HCT116 (cell line): ENCODE data around the gene EPHA4. TPM values are rescaled to one million over a fixed set of nuclear protein-coding genes. Genes with fewer than 3 reads are reported as not detected.

ENCODE experiments used
- ATAC-seq: fragments of 200-7000 bp; cut with Tn5 transposase; 2 replicates; pipeline ENCODE4 v1.9.1; 2020; ENCODE audit warnings: mild to moderate bottlenecking, moderate library complexity
- BruUV-seq: library from RNA; stranded (reverse); fragments of 400-500 nt; replicated peaks from 2 replicates; lab custom pipeline; 2021; lab: Mats Ljungman, UMichigan
- CTCF ChIA-PET: fragments of 300-600 bp; sonication (Branson Sonifier 250); formaldehyde crosslinking; loops from one replicate; lab custom pipeline; 2021; ENCODE audit warnings: antibody characterized with exemption; lab: Charles Lee
- POLR2A ChIA-PET: fragments of 300-600, 350-600 bp; sonication (Branson Sonifier 250); formaldehyde crosslinking; loops from one replicate; lab custom pipeline; 2021; ENCODE audit warnings: antibody characterized with exemption; lab: Charles Lee
- RAD21 ChIA-PET, 2 experiments: fragments of 300-600 bp; sonication (Branson Sonifier 250); formaldehyde crosslinking; loops; one replicate each; lab custom pipeline; 2023; ENCODE audit warnings: low total read pairs in 2 of 2; ENCODE audit not compliant: uncharacterized antibody in 2 of 2, unreplicated experiment in 2 of 2, low non-redundant PET in 1 of 2; lab: Charles Lee
- DNase-seq: peaks from one replicate; pipeline ENCODE4 v3.0.0-alpha.2; 2010; ENCODE audit warnings: low read depth, low spot score
- H2AFZ ChIP-seq: fragments of 200-600 bp; shearing (Covaris generic), sonication (generic); 2 replicates; pipeline ENCODE4 v1.6.1; 2017; ENCODE audit warnings: low read depth, mixed run types, mixed read lengths, antibody characterized with exemption, low read length; ENCODE audit not compliant: poor library complexity, severe bottlenecking
- H3K27ac ChIP-seq: 2 replicates; pipeline ENCODE4 v1.5.1; 2012; ENCODE audit warnings: low read depth, low read length
- H3K27me3 ChIP-seq: fragments of 200-600 bp; sonication (generic); 2 replicates; pipeline ENCODE4 v1.6.1; 2016; ENCODE audit warnings: mixed run types, low read length, mixed read lengths; ENCODE audit not compliant: insufficient read depth
- H3K36me3 ChIP-seq, 2 experiments: fragments of 200-500 bp in 1 of 2; fragments of 200-600 bp in 1 of 2; sonication (Bioruptor generic) in 1 of 2; sonication (generic) in 1 of 2; 2 replicates each; pipeline versions ENCODE4 v1.5.1 to v1.6.1; 2014 to 2016; ENCODE audit warnings: low read length in 2 of 2, inconsistent platforms in 1 of 2, mixed read lengths in 1 of 2, mixed run types in 1 of 2; ENCODE audit not compliant: insufficient read depth in 2 of 2, control insufficient read depth in 1 of 2
- H3K4me1 ChIP-seq, 2 experiments: fragments of 200-600 bp in 1 of 2; sonication (generic) in 1 of 2; 2 replicates each; pipeline versions ENCODE4 v1.5.1 to v1.6.1; 2012 to 2017; ENCODE audit warnings: low read length in 2 of 2, inconsistent platforms in 1 of 2, mild to moderate bottlenecking in 1 of 2, mixed read lengths in 1 of 2, mixed run types in 1 of 2, moderate library complexity in 1 of 2; ENCODE audit not compliant: insufficient read depth in 2 of 2, control insufficient read depth in 1 of 2
- H3K4me2 ChIP-seq: fragments of 200-600 bp; sonication (generic); 2 replicates; pipeline ENCODE4 v1.6.1; 2017; ENCODE audit warnings: mixed run types, low read length, mixed read lengths
- H3K4me3 ChIP-seq, 2 experiments: fragments of 200-600 bp in 1 of 2; sonication (generic) in 1 of 2; replicated peaks in 1 of 2; 2 replicates each; pipeline ENCODE4 v1.5.1; 2011 to 2016; ENCODE audit warnings: low read length in 2 of 2, control low read depth in 1 of 2, low read depth in 1 of 2, mild to moderate bottlenecking in 1 of 2, mixed read lengths in 1 of 2, mixed run types in 1 of 2
- H3K79me2 ChIP-seq: fragments of 200-600 bp; sonication (generic); 2 replicates; pipeline ENCODE4 v1.6.1; 2017; ENCODE audit warnings: mild to moderate bottlenecking, mixed run types, low read length, moderate library complexity, mixed read lengths; ENCODE audit not compliant: insufficient read depth
- H3K9ac ChIP-seq: fragments of 200-600 bp; sonication (generic); 2 replicates; pipeline ENCODE4 v1.6.1; 2016; ENCODE audit warnings: low read length, mixed read lengths
- H3K9me2 ChIP-seq: fragments of 200-600 bp; sonication (generic), shearing (Covaris generic); 2 replicates; pipeline ENCODE4 v1.6.1; 2017; ENCODE audit warnings: mixed run types, mild to moderate bottlenecking, moderate library complexity; ENCODE audit not compliant: insufficient read depth
- H3K9me3 ChIP-seq, 2 experiments: fragments of 200-500 bp in 1 of 2; fragments of 200-600 bp in 1 of 2; sonication (Bioruptor generic) in 1 of 2; sonication (generic) in 1 of 2; 2 replicates each; pipeline ENCODE4 v1.6.1; 2014 to 2017; ENCODE audit warnings: low read length in 2 of 2, mixed read lengths in 2 of 2, inconsistent platforms in 1 of 2, low read depth in 1 of 2, mild to moderate bottlenecking in 1 of 2, mixed run types in 1 of 2, moderate library complexity in 1 of 2; ENCODE audit not compliant: control insufficient read depth in 1 of 2, insufficient read depth in 1 of 2
- H4K20me1 ChIP-seq: fragments of 200-600 bp; sonication (generic), shearing (Covaris generic); 2 replicates; pipeline ENCODE4 v1.6.1; 2017; ENCODE audit warnings: mixed run types, mild to moderate bottlenecking, moderate library complexity; ENCODE audit not compliant: insufficient read depth
- CBX3 ChIP-seq: IDR thresholded peaks from 2 replicates; pipeline ENCODE4 v1.6.1; 2012; ENCODE audit warnings: low read depth
- CEBPB ChIP-seq: IDR thresholded peaks from 2 replicates; pipeline ENCODE4 v1.6.1; 2012; ENCODE audit warnings: low read depth
- EGR1 ChIP-seq: IDR thresholded peaks from 2 replicates; pipeline ENCODE4 v1.6.1; 2012; ENCODE audit warnings: low read depth
- ELF1 ChIP-seq: IDR thresholded peaks from 2 replicates; pipeline ENCODE4 v1.6.1; 2012; ENCODE audit warnings: low read depth, borderline replicate concordance
- EZH2 ChIP-seq: fragments of 200-600 bp; sonication (generic); IDR thresholded peaks from 2 replicates; pipeline ENCODE4 v1.6.1; 2017; ENCODE audit warnings: antibody characterized with exemption, mixed run types
- EZH2phosphoT487 ChIP-seq: fragments of 200-600 bp; IDR thresholded peaks from 2 replicates; pipeline ENCODE4 v1.6.1; 2018; ENCODE audit warnings: antibody characterized with exemption, borderline replicate concordance
- FOSL1 ChIP-seq: IDR thresholded peaks from 2 replicates; pipeline ENCODE4 v1.6.1; 2012; ENCODE audit warnings: low read depth
- JUND ChIP-seq: IDR thresholded peaks from 2 replicates; pipeline ENCODE4 v1.6.1; 2012
- SP1 ChIP-seq: IDR thresholded peaks from 2 replicates; pipeline ENCODE4 v1.6.1; 2012; ENCODE audit warnings: low read depth
- YY1 ChIP-seq: IDR thresholded peaks from 2 replicates; pipeline ENCODE4 v1.6.1; 2011; ENCODE audit warnings: low read length, low read depth, moderate library complexity, mild to moderate bottlenecking; ENCODE audit not compliant: insufficient replicate concordance; ENCODE audit errors: extremely low read depth
- ZFX ChIP-seq: fragments of 450-650 bp; IDR thresholded peaks from 2 replicates; pipeline ENCODE4 v1.6.1; 2017
- ZNF274 ChIP-seq: fragments of 200-500 bp; sonication (Bioruptor generic); IDR thresholded peaks from 2 replicates; pipeline ENCODE4 v1.6.1; 2014; ENCODE audit warnings: mild to moderate bottlenecking, low read depth, low read length, inconsistent platforms
- intact Hi-C: fragments of 100-400 bp; cut with micrococcal nuclease; formaldehyde crosslinking; loops from 2 replicates; pipeline ENCODE4 v1.10.0; 2022
- total RNA-seq: library from RNA; stranded (reverse); gene quantifications from one replicate; pipeline ENCODE4 v1.2.1, GENCODE V29; 2021; ENCODE audit not compliant: unreplicated experiment
- TF ChIP-seq, protein P1 (sequence below): IDR thresholded peaks from 2 replicates; pipeline ENCODE4 v1.6.1; 2011; ENCODE audit warnings: mild to moderate bottlenecking, low read length, moderate library complexity; ENCODE audit not compliant: insufficient replicate concordance; ENCODE audit errors: extremely low read depth
- TF ChIP-seq, protein P2 (sequence below): IDR thresholded peaks from 2 replicates; pipeline ENCODE4 v1.6.1; 2012; ENCODE audit warnings: low read depth
- TF ChIP-seq, protein P3 (sequence below): IDR thresholded peaks from 2 replicates; pipeline ENCODE4 v1.6.1; 2012

The EPHA4 gene
- total RNA-seq, 1 experiment from 2014 or later, result 3.5 TPM

DNA sequence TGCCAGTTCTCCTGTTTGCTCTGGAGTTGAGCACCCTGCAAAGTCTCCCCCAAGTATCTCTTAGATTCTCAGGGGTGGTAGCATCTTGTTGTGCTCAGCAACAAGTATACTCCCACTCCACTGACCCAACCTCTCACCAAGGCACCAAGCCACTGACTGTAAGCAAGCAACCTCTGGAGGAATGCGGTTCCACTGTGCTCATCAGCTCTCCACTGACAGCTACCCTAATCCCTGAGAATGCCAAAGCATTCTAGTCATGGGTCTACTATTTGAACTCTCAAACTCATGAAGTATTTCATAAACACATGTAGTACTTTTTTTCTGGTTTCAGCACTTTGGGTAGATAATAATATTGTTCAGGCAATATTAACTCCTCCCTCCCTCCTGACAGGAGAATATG lies 170.0 kb downstream of the EPHA4 start:
- BruUV-seq, result no TSS peak
- H3K9me2 ChIP-seq, result no peaks in the 10 kb centered on the region
- no peak overlapping the region for H3K9ac ChIP-seq
- RAD21 ChIA-PET, result no interaction called here
- intact Hi-C loops, result no loop called here
- H3K4me2 ChIP-seq, result no peak overlapping the region
- no peaks in the 10 kb centered on the region for H3K36me3 ChIP-seq
- no peak overlapping the region for H3K4me3 ChIP-seq
- no peaks in the 10 kb centered on the region for H3K79me2 ChIP-seq
- H3K4me1 ChIP-seq, result no peaks in the 10 kb centered on the region
- no peak overlapping the region for H3K27ac ChIP-seq
- TF ChIP-seq CBX3, result no peak
- no peak for TF ChIP-seq YY1
- no peak for TF ChIP-seq CEBPB
- no peak for TF ChIP-seq EZH2
- TF ChIP-seq EGR1, result no peak
- no peak for TF ChIP-seq SP1
- no peak for TF ChIP-seq JUND
- no peak for TF ChIP-seq EZH2phosphoT487
- TF ChIP-seq ELF1, result no peak
- no peak for TF ChIP-seq FOSL1
- TF ChIP-seq, protein P1, sequence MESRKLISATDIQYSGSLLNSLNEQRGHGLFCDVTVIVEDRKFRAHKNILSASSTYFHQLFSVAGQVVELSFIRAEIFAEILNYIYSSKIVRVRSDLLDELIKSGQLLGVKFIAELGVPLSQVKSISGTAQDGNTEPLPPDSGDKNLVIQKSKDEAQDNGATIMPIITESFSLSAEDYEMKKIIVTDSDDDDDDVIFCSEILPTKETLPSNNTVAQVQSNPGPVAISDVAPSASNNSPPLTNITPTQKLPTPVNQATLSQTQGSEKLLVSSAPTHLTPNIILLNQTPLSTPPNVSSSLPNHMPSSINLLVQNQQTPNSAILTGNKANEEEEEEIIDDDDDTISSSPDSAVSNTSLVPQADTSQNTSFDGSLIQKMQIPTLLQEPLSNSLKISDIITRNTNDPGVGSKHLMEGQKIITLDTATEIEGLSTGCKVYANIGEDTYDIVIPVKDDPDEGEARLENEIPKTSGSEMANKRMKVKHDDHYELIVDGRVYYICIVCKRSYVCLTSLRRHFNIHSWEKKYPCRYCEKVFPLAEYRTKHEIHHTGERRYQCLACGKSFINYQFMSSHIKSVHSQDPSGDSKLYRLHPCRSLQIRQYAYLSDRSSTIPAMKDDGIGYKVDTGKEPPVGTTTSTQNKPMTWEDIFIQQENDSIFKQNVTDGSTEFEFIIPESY, result no peak
- TF ChIP-seq, protein P2, sequence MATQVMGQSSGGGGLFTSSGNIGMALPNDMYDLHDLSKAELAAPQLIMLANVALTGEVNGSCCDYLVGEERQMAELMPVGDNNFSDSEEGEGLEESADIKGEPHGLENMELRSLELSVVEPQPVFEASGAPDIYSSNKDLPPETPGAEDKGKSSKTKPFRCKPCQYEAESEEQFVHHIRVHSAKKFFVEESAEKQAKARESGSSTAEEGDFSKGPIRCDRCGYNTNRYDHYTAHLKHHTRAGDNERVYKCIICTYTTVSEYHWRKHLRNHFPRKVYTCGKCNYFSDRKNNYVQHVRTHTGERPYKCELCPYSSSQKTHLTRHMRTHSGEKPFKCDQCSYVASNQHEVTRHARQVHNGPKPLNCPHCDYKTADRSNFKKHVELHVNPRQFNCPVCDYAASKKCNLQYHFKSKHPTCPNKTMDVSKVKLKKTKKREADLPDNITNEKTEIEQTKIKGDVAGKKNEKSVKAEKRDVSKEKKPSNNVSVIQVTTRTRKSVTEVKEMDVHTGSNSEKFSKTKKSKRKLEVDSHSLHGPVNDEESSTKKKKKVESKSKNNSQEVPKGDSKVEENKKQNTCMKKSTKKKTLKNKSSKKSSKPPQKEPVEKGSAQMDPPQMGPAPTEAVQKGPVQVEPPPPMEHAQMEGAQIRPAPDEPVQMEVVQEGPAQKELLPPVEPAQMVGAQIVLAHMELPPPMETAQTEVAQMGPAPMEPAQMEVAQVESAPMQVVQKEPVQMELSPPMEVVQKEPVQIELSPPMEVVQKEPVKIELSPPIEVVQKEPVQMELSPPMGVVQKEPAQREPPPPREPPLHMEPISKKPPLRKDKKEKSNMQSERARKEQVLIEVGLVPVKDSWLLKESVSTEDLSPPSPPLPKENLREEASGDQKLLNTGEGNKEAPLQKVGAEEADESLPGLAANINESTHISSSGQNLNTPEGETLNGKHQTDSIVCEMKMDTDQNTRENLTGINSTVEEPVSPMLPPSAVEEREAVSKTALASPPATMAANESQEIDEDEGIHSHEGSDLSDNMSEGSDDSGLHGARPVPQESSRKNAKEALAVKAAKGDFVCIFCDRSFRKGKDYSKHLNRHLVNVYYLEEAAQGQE, result no peak
- no peak for TF ChIP-seq ZFX
- TF ChIP-seq, protein P3, sequence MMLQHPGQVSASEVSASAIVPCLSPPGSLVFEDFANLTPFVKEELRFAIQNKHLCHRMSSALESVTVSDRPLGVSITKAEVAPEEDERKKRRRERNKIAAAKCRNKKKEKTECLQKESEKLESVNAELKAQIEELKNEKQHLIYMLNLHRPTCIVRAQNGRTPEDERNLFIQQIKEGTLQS, result no peak
- TF ChIP-seq ZNF274, result no peak
- CTCF ChIA-PET, result no interaction called here
- no peaks in the 10 kb centered on the region for H3K9me3 ChIP-seq
- POLR2A ChIA-PET, result no interaction called here
- ATAC-seq (no peak), DNase-seq (no peak)
- no peaks in the 10 kb centered on the region for H4K20me1 ChIP-seq
- H2AFZ ChIP-seq, result no peak overlapping the region
- H3K27me3 ChIP-seq, result peaks cover 7% of the 10 kb centered on the region; the same call in 1 of the 2 replicates
